GM20000 (cell line): ENCODE results near the gene RABL2A.
A peak's percentile ranks its signal among the peaks of the same experiment; 100 is the strongest.
"Not testable (repeated sequence)": the region's sequence is repeated elsewhere in the genome, so short reads cannot be mapped to it uniquely, and the experiment has no call there.

ENCODE experiments used
- DNase-seq: peaks from one replicate; pipeline ENCODE4 v3.0.0; 2012; ENCODE audit warnings: low spot score
- TF ChIP-seq, protein P1 (sequence below): IDR thresholded peaks from 2 replicates; pipeline ENCODE4 v1.5.1; 2012; ENCODE audit warnings: mild to moderate bottlenecking, control low read depth; ENCODE audit errors: extremely low read depth, missing control alignments

The RABL2A gene

DNA sequence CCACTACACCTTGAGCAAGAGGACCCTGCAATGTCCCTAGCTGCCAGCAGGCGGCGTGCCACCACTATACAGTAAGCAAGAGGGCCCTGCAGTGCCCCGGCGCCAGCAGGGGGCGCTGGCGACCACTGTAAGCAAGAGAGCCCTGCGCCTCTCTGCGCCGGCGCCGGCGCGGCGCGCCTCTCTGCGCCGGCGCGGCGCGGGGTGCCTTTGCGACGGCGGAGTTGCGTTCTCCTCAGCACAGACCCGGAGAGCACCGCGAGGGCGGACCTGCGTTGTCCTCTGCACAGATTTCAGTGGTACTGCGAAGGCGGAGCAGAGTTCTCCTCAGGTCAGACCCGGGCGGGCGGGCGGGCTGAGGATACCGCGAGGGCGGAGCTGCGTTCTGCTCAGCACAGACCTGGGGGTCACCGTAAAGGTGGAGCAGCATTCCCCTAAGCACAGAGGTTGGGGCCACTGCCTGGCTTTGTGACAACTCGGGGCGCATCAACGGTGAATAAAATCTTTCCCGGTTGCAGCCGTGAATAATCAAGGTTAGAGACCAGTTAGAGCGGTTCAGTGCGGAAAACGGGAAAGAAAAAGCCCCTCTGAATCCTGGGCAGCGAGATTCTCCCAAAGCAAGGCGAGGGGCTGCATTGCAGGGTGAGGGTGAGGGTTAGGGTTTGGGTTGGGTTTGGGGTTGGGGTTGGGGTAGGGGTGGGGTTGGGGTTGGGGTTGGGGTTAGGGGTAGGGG lies 24.9 kb upstream of the RABL2A start:
- DNase-seq = peak; percentile 12
- TF ChIP-seq, protein P1, sequence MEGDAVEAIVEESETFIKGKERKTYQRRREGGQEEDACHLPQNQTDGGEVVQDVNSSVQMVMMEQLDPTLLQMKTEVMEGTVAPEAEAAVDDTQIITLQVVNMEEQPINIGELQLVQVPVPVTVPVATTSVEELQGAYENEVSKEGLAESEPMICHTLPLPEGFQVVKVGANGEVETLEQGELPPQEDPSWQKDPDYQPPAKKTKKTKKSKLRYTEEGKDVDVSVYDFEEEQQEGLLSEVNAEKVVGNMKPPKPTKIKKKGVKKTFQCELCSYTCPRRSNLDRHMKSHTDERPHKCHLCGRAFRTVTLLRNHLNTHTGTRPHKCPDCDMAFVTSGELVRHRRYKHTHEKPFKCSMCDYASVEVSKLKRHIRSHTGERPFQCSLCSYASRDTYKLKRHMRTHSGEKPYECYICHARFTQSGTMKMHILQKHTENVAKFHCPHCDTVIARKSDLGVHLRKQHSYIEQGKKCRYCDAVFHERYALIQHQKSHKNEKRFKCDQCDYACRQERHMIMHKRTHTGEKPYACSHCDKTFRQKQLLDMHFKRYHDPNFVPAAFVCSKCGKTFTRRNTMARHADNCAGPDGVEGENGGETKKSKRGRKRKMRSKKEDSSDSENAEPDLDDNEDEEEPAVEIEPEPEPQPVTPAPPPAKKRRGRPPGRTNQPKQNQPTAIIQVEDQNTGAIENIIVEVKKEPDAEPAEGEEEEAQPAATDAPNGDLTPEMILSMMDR = peak; percentile 51

DNA sequence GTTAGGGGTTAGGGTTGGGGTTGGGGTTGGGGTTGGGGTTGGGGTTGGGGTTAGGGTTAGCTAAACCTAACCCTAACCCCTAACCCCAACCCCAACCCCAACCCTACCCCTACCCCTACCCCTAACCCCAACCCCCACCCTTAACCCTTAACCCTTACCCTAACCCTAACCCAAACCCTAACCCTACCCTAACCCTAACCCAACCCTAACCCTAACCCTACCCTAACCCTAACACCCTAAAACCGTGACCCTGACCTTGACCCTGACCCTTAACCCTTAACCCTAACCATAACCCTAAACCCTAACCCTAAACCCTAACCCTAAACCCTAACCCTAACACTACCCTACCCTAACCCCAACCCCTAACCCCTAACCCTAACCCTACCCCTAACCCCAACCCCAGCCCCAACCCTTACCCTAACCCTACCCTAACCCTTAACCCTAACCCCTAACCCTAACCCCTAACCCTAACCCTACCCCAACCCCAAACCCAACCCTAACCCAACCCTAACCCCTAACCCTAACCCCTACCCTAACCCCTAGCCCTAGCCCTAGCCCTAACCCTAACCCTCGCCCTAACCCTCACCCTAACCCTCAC lies 24.1 kb upstream of the RABL2A start:
- TF ChIP-seq, protein P1 = no peak
- DNase-seq = peak; percentile 1

DNA sequence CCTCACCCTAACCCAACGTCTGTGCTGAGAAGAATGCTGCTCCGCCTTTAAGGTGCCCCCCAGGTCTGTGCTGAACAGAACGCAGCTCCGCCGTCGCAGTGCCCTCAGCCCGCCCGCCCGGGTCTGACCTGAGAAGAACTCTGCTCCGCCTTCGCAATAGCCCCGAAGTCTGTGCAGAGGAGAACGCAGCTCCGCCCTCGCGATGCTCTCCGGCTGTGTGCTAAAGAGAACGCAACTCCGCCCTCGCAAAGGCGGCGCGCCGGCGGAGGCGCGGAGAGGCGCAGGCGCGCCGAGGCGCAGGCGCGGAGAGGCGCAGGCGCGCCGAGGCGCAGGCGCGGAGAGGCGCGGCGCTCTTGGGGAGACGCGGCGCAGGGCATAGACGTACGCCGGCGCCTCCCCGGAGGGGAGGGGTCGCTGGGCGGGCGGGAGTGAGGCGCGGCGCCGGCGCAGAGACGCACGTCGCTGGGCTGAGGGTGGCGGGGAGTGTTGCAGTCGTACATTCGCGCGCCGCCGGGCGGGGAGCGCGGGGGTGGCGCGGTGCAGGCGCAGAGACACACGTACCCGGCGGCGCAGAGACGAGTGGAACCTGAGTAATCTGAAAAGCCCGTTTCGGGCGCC lies 23.5 kb upstream of the RABL2A start:
- peak; percentile 85 for DNase-seq

DNA sequence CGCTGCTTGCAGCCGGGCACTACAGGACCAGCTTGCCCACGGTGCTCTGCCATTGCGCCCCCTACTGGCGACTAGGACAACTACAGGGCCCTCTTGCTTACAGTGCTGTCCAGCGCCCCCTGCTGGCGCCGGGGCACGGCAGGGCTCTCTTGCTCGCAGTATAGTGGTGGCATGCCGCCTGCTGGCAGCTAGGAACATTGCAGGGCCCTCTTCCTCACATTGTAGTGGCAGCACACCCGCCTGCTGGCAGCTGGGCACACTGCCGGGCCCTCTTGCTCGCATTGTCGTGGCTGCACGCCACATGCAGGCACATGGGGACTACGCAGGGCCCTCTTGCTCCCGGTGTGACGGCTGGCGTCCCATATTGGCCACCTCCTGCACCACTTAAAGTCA lies 23.0 kb upstream of the RABL2A start:
- DNase-seq = peak; percentile 57
- TF ChIP-seq, protein P1 = peak; percentile 97

DNA sequence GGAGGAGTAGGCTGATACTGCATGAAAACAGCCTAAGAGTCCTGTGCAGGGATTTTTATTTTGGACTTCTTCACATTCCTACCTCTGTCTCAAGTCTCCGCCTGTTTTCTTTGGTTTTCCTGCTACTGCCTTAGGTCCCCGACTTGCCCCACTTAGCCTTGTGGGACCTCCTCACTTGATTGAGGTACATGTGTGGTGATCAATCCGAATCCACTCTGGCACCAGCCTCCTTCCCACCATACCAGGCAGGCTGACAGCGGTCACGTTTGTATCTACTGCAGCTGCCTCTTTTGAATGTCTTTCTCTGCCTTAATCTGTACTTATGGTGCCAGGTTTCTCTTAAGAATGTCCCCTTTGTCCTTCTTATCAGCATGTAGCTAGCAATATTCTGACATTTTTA lies 22.4 kb upstream of the RABL2A start:
- DNase-seq = not testable (repeated sequence)

DNA sequence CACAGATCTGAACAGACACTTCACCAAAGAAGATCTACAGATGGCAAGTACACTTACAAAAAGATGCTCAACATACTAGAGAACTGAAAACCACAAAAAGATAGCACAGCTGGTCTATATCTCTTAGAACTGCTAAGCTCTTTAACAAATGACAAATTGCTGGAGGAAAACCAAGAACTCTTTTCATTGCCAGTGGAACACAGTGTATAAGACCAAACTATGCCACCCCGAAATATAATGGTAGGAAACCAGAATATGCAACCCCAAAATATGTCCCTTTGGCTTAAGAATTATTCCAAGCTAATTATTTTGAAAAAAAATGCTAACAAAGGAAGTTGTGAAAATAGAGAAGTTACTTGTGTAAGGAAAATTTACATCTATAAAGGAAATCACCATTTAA lies 21.0 kb upstream of the RABL2A start:
- not testable (repeated sequence) for DNase-seq

DNA sequence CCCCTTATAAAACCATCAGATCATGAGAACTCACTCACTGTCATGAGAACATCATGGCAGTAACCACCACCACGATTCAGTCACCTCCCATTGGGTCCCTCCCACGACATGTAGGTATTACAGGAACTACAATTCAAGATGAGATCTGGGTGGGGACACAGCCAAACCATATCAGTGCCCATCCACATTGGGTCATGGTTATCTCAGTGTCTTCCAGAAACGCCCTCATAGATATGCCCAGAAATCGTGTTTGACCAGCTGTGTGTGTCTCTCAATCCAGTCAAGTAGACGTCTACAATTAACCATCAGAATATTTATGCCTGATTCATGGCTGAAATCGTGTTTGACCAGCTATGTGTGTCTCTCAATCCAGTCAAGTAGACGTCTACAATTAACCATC lies 17.2 kb upstream of the RABL2A start:
- not testable (repeated sequence) for DNase-seq

DNA sequence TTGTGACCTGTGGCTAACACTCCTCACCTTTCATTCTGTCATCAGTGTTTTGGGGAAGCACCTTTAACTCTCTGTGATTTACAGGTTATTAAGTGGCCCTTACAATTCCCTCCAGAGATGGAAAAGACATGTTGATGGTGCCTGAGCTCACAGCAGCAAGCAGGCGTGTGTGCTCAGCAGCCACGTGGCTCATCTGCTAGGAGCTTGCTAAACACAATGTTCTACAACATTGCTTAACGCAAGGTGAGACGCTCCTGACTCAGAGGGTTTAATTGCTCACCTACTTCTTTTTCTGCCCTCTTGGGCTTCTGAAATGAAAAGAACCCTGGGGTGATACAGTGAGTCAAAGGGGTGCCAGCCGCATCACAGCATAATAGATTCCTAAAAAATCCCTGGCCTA lies 6.1 kb upstream of the RABL2A start:
- not testable (repeated sequence) for DNase-seq

DNA sequence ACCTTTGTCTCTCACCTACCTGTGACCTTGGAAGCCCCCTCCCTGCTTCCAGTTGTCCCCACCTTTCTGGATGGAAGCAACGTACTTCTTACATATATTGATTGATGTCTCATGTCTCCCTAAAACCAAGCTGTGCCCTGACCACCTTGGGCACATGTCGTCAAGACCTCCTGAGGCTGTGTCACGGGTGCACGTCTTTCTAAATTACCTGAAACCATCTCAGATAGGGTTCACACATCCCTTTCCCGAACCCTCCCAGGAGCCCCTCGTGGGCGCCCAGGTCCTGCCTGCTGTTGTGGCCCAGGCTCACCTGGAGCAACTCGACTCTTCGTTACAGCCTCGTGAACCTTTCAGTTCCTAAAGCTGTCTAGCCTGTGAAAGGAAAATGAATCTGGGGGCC lies 1.2 kb upstream of the RABL2A start:
- DNase-seq = not testable (repeated sequence)

DNA sequence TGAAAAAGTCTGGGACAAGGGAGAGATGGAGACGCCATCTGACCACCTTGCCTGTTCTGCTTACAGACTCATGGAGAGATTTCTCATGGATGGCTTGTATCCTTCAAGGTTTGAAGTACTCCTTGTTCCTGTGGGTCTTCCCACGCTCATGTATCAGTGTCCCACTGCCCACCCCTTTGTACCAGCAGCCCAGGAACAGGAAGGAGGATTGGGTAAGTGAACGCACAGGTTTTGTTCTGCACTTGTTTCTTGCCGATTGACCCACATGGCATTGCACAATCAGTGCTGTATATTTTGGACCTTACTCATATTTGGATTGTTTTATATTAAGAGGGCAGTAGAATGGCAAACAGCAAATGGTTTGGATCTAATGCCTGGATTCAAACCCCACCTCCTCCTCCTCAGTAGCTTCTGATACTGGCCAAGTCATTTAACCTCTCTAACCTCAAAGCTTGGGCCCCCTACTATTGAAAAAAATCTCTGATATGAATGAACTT lies 5.8 kb downstream of the RABL2A start:
- not testable (repeated sequence) for DNase-seq

DNA sequence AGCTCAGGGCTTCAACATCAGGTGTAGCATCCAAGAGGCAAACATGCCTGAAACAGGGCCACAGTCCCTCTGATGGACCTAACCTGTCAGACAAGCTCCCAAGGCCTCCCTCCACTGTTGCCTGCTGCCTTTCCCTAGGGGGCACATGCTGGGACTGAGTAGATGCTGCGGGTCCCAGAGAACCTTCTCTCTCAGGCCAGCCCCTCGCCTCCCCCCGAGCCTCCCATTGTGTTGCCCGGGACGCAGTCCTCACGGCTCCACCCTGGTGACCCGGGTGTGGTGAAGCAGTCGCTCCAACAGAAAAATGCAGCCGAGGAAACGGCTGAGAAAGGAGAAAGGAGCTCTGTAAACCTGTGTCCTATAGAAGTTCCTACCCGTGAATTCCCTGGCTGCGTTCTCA lies 8.3 kb downstream of the RABL2A start:
- DNase-seq = not testable (repeated sequence)

DNA sequence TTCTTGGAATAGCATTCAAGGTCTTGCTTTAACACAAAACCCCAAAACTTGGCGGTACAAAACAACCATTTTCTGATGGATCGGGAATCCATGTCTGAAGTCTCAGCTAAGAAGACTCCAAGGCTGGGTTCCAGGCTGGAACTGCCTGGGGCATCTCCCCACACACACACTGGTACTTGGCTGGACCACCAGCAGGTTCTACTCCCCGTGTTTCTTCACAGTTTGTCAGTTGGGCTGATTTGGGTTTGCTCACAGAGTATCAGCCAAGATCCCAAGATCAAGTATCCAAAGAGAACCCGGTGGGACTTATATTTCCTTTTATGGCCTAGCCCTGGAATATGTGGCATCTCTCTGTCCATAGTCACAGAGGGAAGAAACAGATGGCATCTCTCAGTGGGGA lies 9.2 kb downstream of the RABL2A start:
- not testable (repeated sequence) for DNase-seq

DNA sequence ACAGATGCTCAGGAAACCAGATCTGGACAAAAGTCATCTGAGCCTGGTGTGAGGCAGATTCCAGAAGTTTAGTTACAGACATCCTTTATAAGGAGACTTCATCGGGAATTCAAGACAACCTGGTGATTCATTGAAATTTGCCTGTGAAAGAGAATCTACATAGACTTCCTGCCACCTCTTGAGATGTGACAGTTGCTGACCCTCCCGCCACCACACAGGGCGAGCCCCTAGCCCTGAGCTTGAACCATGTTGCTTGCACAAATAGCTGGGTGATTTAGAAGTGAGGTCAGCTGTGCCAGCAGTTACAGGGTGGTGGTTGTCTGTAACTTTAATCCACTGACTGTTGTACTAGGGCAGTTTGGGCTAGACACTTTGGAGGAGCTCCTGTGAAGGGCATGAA lies 11.0 kb downstream of the RABL2A start:
- DNase-seq = not testable (repeated sequence)

DNA sequence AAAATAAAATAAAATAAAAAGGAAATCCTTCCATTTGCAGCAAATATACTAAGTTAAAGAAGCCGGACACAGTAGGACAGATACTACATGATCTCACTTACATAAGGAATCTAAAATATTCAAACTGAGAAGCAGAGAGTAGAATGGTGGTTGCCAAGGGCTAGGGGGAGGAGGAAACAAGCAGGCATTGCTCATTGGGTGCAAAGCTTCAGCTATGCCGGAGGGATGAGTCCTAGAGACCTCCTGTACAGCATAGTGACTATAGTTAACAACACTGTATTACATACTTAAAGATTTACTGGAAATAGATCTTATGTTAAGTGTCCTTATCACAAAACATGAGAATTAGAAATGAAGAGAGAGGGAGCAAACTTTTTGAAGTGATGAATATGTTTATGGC lies 19.2 kb downstream of the RABL2A start:
- not testable (repeated sequence) for DNase-seq

DNA sequence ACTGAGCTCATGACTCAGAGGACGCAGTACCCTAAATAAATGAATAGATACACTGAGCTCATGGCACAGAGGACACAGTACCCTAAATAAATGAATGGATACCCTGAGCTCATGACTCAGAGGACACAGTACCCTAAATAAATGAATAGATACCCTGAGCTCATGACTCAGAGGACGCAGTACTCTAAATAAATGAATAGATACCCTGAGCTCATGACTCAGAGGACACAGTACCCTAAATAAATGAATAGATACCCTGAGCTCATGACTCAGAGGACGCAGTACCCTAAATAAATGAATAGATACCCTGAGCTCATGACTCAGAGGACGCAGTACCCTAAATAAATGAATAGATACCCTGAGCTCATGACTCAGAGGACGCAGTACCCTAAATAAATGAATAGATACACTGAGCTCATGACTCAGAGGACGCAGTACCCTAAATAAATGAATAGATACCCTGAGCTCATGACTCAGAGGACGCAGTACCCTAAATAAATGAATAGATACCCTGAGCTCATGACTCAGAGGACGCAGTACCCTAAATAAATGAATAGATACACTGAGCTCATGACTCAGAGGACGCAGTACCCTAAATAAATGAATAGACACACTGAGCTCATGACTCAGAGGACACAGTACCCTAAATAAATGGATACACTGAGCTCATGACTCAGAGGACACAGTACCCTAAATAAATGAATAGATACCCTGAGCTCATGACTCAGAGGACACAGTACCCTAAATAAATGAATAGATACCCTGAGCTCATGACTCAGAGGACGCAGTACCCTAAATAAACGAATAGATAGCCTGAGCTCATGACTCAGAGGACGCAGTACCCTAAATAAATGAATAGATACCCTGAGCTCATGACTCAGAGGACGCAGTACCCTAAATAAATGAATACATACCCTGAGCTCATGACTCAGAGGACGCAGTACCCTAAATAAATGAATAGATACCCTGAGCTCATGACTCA lies 24.1 kb downstream of the RABL2A start:
- DNase-seq = not testable (repeated sequence)

DNA sequence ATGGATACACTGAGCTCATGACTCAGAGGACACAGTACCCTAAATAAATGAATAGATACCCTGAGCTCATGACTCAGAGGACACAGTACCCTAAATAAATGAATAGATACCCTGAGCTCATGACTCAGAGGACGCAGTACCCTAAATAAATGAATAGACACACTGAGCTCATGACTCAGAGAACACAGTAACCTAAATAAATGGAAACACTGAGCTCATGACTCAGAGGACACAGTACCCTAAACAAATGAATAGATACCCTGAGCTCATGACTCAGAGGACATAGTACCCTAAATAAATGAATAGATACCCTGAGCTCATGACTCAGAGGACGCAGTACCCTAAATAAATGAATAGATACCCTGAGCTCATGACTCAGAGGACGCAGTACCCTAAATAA lies 25.5 kb downstream of the RABL2A start:
- not testable (repeated sequence) for DNase-seq
